GM18861 (cell line): ENCODE measurements around the gene ENDOV.
A peak's percentile ranks its signal among the peaks of the same experiment; 100 is the strongest.

ENCODE experiments used
- ATAC-seq: cut with Tn5 transposase; IDR thresholded peaks from one replicate; pipeline ENCODE4 v1.9.1; 2021; ENCODE audit not compliant: unreplicated experiment

Gene ENDOV

GRCh38 chr17:80414803-80415625 is at the start of gene ENDOV:
Gene ENDOV, plus strand, starts transcription at chr17:80415167. Its CDS starts 28 bp downstream, at chr17:80415195.
- peak; percentile 80 for ATAC-seq

GRCh38 chr17:80365983-80366382 is 49.0 kb upstream of the ENDOV start:
- ATAC-seq: no peak

GRCh38 chr17:80367503-80367902 is 47.5 kb upstream of the ENDOV start:
- ATAC-seq: no peak

GRCh38 chr17:80371196-80371595 is 43.8 kb upstream of the ENDOV start:
- ATAC-seq: no peak

GRCh38 chr17:80372456-80372855 is 42.5 kb upstream of the ENDOV start:
- no peak for ATAC-seq

GRCh38 chr17:80372922-80373570 is 41.9 kb upstream of the ENDOV start:
- no peak for ATAC-seq

- no peak for ATAC-seq
These were observed 40.8 kb upstream of the ENDOV start for GRCh38 chr17:80374039-80374731.

- ATAC-seq: no peak
These were observed 40.0 kb upstream of the ENDOV start for GRCh38 chr17:80374732-80375585.

- ATAC-seq: no peak
These were observed 38.4 kb upstream of the ENDOV start for GRCh38 chr17:80376531-80376930.

- no peak for ATAC-seq
These were observed 37.2 kb upstream of the ENDOV start for GRCh38 chr17:80377798-80378197.

GRCh38 chr17:80379348-80379747 is 35.6 kb upstream of the ENDOV start:
- ATAC-seq: no peak

GRCh38 chr17:80380068-80380467 is 34.9 kb upstream of the ENDOV start:
- no peak for ATAC-seq

GRCh38 chr17:80380555-80381002 is 34.4 kb upstream of the ENDOV start:
- ATAC-seq: no peak

- no peak for ATAC-seq
These were observed 33.5 kb upstream of the ENDOV start for GRCh38 chr17:80381416-80381923.

- ATAC-seq: no peak
These were observed 32.5 kb upstream of the ENDOV start for GRCh38 chr17:80382446-80382845.

- ATAC-seq: no peak
These were observed 32.0 kb upstream of the ENDOV start for GRCh38 chr17:80382956-80383355.

- no peak for ATAC-seq
These were observed 30.6 kb upstream of the ENDOV start for GRCh38 chr17:80384078-80384960.

GRCh38 chr17:80385046-80385445 is 29.9 kb upstream of the ENDOV start:
- no peak for ATAC-seq

- no peak for ATAC-seq
These were observed 28.6 kb upstream of the ENDOV start for GRCh38 chr17:80386341-80386740.

GRCh38 chr17:80387071-80387470 is 27.9 kb upstream of the ENDOV start:
- ATAC-seq: no peak
